ENCODE measurements around the gene LRIG2. TPM values are rescaled to one million over a fixed set of nuclear protein-coding genes. Genes with fewer than 3 reads are reported as not detected.
A peak's percentile ranks its signal among the peaks of the same experiment; 100 is the strongest.
"Not testable (repeated sequence)": the region's sequence is repeated elsewhere in the genome, so short reads cannot be mapped to it uniquely, and the experiment has no call there.

Gene LRIG2
- total RNA-seq, 1 donor from 2014 or later: 11.0 TPM

DNA sequence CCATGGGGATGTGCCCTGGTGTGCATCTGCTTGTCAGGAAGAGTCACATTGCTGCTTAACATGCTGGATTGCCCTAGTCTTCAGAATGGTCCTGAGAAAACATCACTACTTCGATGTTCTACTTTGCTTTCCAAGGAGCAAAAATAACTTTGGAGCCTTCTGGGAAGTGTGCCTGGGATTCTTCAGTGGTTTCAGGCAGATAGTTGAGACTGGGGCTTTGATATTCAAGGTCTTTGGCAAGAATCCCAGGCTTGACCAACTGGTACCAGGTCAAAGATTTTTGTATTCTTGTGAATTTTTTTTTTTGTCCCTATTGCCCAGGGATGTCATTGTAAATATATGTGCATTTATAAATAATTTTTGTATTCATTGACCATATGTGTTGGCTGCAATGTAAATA is 51.4 kb downstream of the LRIG2 start:
- peak; percentile 72 for DNase-seq (ENCODE audit: low read depth)

- no peak for DNase-seq (ENCODE audit: low read depth)
These were observed 52.5 kb downstream of the LRIG2 start for GRCh38 chr1:113125517-113125916.

DNA sequence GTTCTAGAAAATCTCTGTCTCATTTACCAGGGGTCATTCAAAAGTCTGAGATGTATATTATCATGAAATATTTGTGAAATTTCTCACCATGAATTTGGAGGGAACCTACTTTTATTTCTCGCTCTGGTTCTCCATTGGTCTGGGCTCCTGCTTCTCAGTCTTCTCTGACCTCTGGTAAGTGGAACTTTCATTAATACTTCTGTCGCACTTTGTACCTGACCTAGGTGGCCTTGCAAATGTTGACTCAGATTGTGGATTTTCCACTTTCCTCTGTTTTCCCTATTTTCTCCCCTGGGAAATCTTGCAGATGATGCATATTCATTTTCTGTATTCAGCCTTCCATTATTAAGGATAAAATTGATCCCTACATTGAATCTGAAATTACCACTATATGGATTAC is 53.2 kb downstream of the LRIG2 start:
- DNase-seq (ENCODE audit: low read depth): no peak

DNA sequence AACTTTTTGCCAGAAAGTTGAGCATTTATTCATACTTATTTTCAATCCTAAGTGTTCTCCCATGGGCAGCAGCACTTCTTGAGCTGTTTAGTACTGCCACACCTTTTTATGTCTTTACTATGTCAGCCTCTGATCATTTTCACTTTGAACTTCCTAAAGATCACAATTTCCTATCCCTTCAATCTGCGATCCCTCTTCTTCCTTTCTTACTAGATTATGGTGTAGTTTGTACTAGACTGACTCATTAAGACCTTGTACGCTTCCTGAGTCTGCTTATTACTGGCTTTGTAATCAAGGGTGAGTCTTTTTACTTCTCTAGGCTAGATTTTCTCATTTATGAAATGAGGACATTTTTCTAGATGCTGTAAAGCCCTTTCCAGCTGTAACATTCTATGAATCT is 55.1 kb downstream of the LRIG2 start:
- DNase-seq (ENCODE audit: low read depth): no peak

DNA sequence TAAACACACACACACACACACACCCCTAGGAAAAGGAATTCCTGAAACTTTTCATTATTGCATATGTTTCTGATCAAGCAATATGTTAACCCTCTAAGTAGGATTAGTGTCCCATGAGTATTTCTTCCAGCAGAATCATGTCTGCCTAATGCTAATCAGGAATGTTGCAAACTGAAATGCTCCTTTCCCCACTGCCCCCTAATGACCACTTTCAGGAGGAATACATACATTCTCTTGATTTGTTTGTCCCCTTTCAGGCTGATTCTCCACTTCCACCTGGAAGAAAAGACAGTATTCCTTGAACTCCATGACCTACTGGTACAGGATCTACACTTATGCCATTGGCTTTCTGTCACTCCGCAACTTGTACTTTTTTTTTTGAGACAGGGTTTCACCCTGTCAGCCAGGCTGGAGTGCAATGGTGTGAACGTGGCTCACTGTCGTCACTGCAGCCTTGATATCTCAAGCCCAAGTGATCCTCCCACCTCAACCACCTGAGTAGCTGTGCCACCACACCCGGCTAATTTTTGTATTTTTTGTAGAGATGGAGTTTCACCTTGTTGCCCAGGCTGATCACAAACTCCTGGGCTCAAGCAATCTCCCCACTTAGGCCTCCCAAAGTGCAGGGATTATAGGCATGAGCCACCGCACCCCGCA is 56.7 kb downstream of the LRIG2 start:
- DNase-seq (ENCODE audit: low read depth): no peak

DNA sequence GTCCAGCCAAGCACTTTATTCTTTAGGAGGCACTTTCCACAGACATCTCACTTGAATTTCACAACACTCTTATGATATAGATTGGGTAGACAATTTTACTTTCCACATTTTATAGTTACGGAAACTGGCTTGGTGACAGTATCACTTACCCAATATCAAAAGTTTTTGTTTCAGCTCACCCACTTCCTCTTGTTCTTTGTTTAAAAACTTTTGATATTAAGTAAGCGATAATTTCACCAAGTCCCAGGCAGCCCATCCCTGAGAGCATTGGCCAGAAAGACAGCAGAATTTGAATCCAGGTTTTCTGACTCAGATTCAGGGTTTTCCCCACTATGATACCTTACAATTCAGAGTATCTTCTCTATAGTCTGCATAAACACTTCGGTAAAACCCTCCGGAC is 60.0 kb downstream of the LRIG2 start:
- no peak for DNase-seq (ENCODE audit: low read depth)

- no peak for DNase-seq (ENCODE audit: low read depth)
These were observed 60.8 kb downstream of the LRIG2 start for GRCh38 chr1:113133759-113134158.

DNA sequence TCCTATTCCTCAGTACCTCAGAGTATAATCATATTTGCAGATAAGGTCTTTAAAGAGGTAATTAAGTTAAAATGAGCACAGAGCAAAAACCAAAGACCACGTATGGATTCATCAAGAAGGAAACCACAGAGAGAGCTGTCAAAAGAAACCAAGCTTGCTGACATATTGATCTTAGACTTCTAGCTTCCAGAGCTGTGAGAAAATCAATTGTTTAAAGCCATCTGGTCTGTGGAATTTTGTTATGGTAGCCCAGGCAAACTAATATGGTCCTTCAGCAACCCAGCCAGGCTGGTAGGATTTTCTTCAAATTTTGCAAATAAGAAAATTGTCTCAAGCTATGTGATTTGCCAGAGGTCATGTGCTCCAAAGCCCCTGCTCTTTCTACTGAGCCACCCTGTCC is 62.5 kb downstream of the LRIG2 start:
- no peak for DNase-seq (ENCODE audit: low read depth)

DNA sequence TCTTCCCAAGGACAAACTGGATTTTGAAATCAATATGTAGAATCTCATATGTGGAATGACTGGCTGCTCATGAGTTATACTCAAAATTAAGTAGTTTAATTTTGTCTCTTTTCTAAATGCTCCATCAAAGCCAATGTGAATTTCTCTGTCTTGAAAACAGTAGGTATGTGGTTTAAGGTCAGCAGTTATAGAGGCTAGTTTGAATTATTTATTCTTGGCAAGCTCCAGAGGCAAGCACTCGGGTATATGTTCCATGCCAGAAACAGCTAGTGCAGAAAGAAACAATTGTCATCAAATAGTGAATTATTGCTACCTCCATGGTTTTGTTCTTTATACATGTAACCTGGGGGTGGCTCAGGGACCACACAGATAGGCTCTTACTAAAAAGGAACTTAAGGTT is 63.5 kb downstream of the LRIG2 start:
- no peak for DNase-seq (ENCODE audit: low read depth)

- DNase-seq (ENCODE audit: low read depth): no peak
These were observed 64.6 kb downstream of the LRIG2 start for GRCh38 chr1:113137563-113137962.

GRCh38 chr1:113138778-113139177 is 65.8 kb downstream of the LRIG2 start:
- no peak for DNase-seq (ENCODE audit: low read depth)

DNA sequence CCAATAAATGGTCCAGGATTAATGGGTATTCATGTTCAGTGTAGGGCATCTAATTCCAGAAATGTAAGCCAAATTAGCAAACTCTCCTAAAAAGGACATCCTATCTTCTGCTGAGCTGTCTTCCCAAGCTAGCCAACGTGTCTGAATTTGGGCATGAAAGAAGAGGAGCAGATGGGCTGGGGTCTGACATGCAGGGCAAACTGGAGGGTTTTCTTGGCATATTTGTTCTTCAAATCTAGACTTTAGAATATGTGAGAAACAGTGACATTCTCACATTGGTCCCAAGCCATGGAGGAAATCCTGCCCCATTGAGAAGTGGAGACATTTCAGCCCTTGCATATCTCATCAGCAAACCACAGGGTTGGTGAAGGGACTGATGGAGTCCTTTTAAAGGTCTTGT is 67.2 kb downstream of the LRIG2 start:
- no peak for DNase-seq (ENCODE audit: low read depth)

- DNase-seq (ENCODE audit: low read depth): peak; percentile 70
These were observed 67.8 kb downstream of the LRIG2 start for GRCh38 chr1:113140588-113141446.

DNA sequence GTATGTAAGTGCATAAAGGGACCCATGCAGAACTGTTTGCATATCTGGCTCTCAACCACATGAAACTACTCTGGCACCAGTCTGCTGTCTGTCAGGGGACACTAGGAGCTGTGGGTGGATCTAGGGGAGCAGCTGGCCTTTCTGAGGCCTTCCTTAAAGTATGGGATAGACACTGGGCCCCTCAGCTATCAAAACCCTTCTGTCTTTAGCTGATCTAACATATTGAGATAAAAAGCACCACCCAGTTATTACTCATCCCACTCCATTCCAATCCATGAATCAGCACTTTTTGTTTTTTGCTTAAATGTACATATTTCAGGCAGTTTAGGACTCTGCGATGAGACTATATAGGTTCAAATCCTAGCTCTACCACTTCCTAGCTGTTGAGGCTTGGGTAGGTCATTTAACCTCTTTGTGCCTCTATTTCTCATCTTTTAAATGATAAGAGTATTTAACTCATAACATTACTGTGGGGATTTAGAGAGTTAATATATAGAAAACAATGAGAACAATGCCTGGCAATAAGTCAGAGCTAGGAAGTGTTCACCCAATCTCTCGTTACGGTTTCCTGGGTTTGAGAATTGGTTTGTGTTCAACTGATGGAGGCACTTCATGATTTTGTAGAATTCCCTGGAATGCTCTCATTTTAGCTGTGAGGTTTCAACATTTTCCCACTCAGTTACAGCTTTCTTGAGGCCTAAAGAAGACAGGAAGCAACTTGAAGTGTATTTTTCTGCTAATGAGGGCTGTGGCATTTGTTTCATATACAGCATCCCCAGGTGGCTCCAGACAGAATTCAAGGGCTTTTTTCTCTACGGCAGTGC is 68.9 kb downstream of the LRIG2 start:
- DNase-seq (ENCODE audit: low read depth): no peak

DNA sequence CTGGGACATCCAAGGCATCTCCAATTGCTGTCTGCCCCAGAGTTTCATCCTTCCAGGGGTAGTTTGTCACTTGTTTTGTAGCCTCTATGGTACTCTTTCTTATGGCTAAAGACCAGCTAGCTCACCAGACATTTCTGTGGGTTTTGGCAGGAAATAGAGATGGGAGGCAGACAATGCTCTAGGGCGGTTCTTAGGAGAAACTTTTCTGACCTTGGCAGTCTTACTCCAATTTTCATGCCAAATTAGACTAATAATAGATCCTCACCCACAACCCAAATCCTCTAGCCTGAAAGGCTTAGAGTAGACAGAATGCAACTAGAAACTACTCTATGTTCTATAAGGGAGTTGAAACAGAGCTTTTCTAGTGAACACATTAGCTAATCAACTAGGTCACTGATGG is 69.8 kb downstream of the LRIG2 start:
- peak; percentile 41 for DNase-seq (ENCODE audit: low read depth)

- no peak for DNase-seq (ENCODE audit: low read depth)
These were observed 73.5 kb downstream of the LRIG2 start for GRCh38 chr1:113146242-113147072.

GRCh38 chr1:113147073-113147625 is 74.2 kb downstream of the LRIG2 start:
- DNase-seq (ENCODE audit: low read depth): no peak

DNA sequence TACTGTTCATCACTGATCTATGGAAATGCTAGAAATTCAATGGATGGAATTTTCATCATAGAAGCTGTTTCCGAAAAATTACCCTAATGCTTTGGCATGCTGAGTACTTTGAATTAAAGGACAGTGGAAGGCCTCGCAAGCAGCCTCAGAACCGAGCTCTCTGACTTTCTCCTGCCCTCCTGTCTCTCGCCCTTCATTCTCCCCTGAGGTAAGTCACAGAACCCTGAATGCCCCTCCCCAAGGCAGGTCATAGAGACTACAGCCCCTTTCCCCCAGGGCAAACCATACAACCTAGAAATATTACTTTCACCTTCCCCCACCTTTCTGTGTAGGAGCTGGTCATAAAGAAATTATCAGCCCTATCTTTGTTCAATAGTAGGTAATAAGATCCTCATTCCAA is 74.8 kb downstream of the LRIG2 start:
- DNase-seq (ENCODE audit: low read depth): no peak

- DNase-seq (ENCODE audit: low read depth): not testable (repeated sequence)
These were observed 77.5 kb downstream of the LRIG2 start for GRCh38 chr1:113150494-113150893.

GRCh38 chr1:113153116-113153803 is 80.3 kb downstream of the LRIG2 start:
- DNase-seq (ENCODE audit: low read depth): peak; percentile 38
